Mesodermal cell (in vitro differentiated cells): Measurements from ENCODE around the gene FRMD4A.

ENCODE experiments used
- H3K27ac ChIP-seq: 2 replicates; pipeline ENCODE4 v1.7.0; 2013; ENCODE audit warnings: mild to moderate bottlenecking, low read depth, low read length, moderate library complexity; ENCODE audit not compliant: severe bottlenecking
- H3K36me3 ChIP-seq: 2 replicates; pipeline ENCODE4 v1.7.1; 2013; ENCODE audit warnings: mild to moderate bottlenecking, low read length, moderate library complexity; ENCODE audit not compliant: control insufficient read depth, insufficient read depth
- H3K4me1 ChIP-seq: one replicate; pipeline ENCODE4 v1.7.1; 2013; ENCODE audit warnings: mild to moderate bottlenecking, low read length; ENCODE audit not compliant: insufficient read depth, control insufficient read depth, poor library complexity, severe bottlenecking
- H3K4me3 ChIP-seq: 2 replicates; pipeline ENCODE4 v1.7.0; 2013; ENCODE audit warnings: low read length, control low read depth, mild to moderate bottlenecking; ENCODE audit not compliant: insufficient read depth, poor library complexity, severe bottlenecking; ENCODE audit errors: extremely low read depth
- H3K9me3 ChIP-seq: 2 replicates; pipeline ENCODE4 v1.7.1; 2013; ENCODE audit warnings: mild to moderate bottlenecking, low read length, moderate library complexity; ENCODE audit not compliant: control insufficient read depth
- WGBS, 2 experiments: methylation state at CpG; one replicate each; pipeline ENCODE4 v1.1.5; 2013; ENCODE audit warnings: missing lambda C conversion rate in 2 of 2; ENCODE audit not compliant: insufficient coverage in 2 of 2; 5-methylcytosine and 5-hydroxymethylcytosine counted together

The FRMD4A gene

DNA sequence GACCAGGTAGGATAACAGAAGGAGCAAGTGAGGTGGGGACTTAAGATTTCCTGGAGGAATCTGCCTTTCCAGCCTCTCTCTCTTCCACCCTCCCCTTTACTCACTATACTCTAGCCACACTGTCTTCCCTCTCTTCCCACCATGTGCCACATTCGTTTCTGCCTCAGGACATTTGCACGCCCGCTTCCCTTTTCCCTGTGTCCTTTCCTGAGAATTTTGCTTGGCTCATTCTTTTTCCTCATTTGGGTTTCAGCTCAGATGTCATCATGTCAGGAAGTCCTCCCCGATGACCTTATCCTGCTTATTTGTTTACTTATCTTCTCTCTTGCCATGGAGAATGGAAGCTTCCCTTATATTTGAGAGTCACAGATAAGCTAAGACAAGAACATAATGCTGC lies 380.2 kb downstream of the FRMD4A start:
- WGBS, 2 experiments: 88 to 98% methylated on average over 3 to 4 of the region's 4 CpGs
- H3K4me3 ChIP-seq: no peak overlapping the region
- H3K36me3 ChIP-seq: no peaks in the 10 kb centered on the region
- no peak overlapping the region for H3K27ac ChIP-seq
- peaks cover 4% of the 10 kb centered on the region for H3K9me3 ChIP-seq
- H3K4me1 ChIP-seq: peaks cover 17% of the 10 kb centered on the region

DNA sequence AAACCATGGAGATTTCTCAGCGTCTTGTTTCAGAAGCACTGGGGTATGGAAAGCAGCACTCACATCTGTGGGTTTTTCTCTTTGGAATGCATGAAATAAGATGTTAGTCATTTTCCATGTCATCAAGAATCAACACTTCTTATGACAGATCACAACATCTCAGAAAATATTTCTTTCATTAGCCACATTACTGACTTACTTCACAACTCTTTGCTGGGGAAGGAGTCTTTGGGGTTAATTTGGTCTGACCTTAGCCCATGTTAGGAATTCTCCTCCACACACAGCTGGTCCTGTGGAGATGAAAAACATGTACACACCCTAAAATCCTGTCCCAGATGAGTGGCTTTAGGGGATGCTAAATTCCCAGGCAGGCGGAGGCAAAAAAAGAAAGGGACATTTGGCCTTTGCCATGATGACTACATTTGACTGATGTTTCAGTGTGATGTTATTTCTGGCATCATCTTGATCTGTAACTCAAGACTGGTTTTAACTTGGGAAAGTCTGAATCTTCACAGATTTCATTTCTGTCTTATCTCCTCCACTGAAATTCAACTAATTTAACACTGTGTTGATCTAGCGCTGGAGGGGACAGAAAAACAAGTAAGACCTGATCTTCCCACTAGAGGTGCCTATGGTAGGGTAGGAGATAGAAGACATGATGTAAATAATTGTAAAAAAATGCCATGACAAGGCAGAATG lies 380.7 kb downstream of the FRMD4A start:
- Histone ChIP-seq H3K36me3 (no peaks in the 10 kb centered on the region), H3K4me1 (peaks cover 21% of the 10 kb centered on the region), H3K9me3 (peaks cover 4% of the 10 kb centered on the region), H3K27ac (no peak overlapping the region), H3K4me3 (no peak overlapping the region)
- 100% methylated on average over 3 of the region's 3 CpGs; no CpG with 5 or more reads in 1 of the 2 experiments for WGBS, 2 experiments

DNA sequence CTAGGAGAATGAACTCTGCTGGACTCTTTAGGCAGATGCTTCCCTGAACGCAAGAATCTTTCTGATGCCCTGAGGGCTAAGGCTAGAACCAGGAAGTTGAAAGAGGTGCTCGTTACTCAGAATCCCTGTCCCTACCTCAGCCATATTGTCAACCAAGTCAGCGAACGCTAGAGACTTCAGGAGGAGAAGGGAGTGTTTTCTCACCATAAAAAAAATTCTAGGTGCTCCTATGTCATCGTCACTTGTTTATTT lies 384.6 kb downstream of the FRMD4A start:
- 78 to 87% methylated on average over 2 to 5 of the region's 5 CpGs for WGBS, 2 experiments

DNA sequence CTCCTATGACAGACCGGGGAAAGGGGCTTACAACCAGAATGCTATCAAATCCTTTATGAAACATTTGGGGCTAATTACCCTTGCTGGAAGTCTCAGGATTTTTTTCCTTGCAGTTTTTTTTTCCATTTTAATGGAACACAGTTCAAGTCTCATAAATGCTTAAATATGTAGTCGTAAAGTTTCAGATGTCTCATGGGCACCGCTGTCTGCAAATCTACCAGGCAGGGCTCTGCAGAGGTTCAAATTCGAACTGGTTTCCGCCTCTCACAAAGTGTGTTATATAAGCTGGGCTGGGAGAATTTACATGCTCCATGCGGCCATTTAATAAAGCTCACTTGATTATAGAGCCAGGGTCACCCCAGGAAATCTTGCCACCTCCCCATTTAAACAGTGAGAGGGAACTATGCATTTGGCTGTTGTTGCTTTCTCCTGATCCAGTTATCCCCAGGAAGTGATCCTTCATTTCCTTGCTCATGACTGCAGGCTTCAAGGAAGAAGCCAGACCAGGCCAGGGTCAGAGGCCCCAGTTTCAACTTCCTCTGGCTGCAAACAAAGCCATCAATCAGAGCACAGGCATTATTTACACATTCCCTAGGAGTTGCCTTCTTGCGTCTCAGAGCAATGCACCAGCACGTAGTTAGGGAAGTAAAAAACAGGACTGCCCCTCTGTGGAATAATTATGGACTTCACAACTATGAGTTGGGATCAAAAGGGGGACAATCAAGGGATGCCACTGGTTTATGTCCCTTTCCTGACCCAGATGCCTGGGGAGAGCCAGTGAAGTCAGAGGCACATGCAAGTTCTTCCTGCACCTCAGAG lies 385.1 kb downstream of the FRMD4A start:
- H3K4me1 ChIP-seq: peaks cover 27% of the 10 kb centered on the region
- H3K27ac ChIP-seq: peak overlapping the region; percentile 92
- no peak overlapping the region for H3K4me3 ChIP-seq
- H3K9me3 ChIP-seq: no peaks in the 10 kb centered on the region
- no peaks in the 10 kb centered on the region for H3K36me3 ChIP-seq
- 93 to 97% methylated on average over 3 to 5 of the region's 8 CpGs for WGBS, 2 experiments

More for the DNA sequence above, 384.6 kb downstream of the FRMD4A start:
- Histone ChIP-seq H3K36me3 (no peaks in the 10 kb centered on the region), H3K4me3 (no peak overlapping the region), H3K27ac (peak overlapping the region; percentile 92), H3K9me3 (no peaks in the 10 kb centered on the region), H3K4me1 (peaks cover 27% of the 10 kb centered on the region)

- WGBS, 2 experiments: 92 to 93% methylated on average over 3 of the region's 5 CpGs
- no peak overlapping the region for H3K4me3 ChIP-seq
- peaks cover 21% of the 10 kb centered on the region for H3K4me1 ChIP-seq
- H3K36me3 ChIP-seq: no peaks in the 10 kb centered on the region
- H3K9me3 ChIP-seq: no peaks in the 10 kb centered on the region
- H3K27ac ChIP-seq: peak overlapping the region; percentile 92
Observed at GRCh38 chr10:13944823-13945222, 385.9 kb downstream of the FRMD4A start.

DNA sequence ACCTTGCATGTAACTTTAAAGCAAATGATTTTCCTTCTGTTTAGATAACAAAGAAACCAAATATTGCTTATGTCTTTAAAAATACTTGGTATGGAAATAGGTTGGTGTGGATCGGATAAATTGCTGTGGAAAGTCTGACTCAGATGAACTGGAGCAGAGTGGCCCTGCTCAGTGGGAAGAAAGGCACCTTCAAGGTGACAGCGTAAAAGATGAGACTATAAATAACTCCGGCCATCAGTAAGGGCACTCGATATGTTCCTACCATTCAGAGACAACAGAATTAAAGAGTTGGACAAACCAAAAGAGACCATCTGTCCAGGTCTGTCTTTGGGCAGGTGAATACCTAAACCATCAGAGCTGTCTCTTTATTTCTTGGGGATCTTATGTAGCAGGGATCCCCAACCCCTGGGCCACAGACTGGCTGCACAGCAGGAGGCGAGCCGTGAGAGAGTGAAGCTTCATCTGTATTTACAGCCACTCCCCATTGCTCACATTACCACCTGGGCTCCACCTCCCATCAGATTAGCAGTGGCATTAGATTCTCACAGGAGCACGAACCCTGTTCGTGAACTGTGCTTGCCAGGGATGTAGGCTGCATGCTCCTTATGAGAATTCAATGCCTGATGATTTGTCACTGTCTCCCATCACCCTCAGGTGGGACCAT lies 386.9 kb downstream of the FRMD4A start:
- no peaks in the 10 kb centered on the region for H3K9me3 ChIP-seq
- no peaks in the 10 kb centered on the region for H3K36me3 ChIP-seq
- H3K27ac ChIP-seq: no peak overlapping the region
- peaks cover 21% of the 10 kb centered on the region for H3K4me1 ChIP-seq
- 78 to 88% methylated on average over 5 to 8 of the region's 8 CpGs for WGBS, 2 experiments
- no peak overlapping the region for H3K4me3 ChIP-seq

DNA sequence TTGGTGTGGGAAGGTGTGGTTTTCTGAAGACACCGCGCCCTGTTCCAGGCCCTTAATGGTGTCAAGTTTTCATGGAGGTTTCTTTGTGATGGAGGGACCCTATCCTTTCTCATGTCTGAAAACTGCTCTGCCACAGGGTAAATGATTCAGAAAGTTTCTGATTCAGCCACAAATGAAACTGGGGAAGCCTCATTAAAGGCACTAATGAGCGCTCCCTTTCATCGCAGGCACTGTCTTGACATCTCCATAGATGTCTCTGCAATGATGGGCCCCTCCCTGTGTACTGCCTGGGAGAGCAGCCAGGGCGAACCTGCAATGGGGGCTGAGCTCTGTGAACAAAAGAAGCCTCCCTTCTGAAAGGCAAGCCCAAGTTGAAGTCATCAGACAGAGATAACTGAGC lies 388.7 kb downstream of the FRMD4A start:
- WGBS, 2 experiments: 78% methylated on average over 5 of the region's 5 CpGs
- no peak overlapping the region for H3K27ac ChIP-seq
- no peak overlapping the region for H3K4me3 ChIP-seq
- H3K36me3 ChIP-seq: no peaks in the 10 kb centered on the region
- peaks cover 21% of the 10 kb centered on the region for H3K4me1 ChIP-seq
- no peaks in the 10 kb centered on the region for H3K9me3 ChIP-seq

- no peak overlapping the region for H3K4me3 ChIP-seq
- H3K36me3 ChIP-seq: no peaks in the 10 kb centered on the region
- no peaks in the 10 kb centered on the region for H3K4me1 ChIP-seq
- no peak overlapping the region for H3K27ac ChIP-seq
- no peaks in the 10 kb centered on the region for H3K9me3 ChIP-seq
Observed at GRCh38 chr10:13939391-13939790, 391.3 kb downstream of the FRMD4A start.

DNA sequence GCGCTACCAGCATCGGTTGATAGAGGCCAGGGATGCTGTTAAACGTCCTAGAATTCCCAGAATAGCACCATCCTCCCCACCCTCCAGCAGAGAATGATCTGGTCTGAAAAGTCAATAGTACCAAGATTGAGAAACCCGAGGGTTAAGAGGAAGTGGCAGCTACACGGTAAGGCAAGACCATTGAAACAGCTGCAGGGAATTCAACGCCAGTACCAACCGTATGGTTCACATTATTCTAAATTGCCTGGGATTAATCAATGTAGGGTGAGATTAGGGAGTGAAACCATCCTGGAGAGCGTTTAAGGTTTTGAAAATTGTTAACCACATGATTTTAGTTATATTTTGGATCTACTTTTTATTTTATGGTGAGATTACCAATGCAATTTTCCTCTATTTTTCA lies 391.8 kb downstream of the FRMD4A start:
- Histone ChIP-seq H3K9me3 (no peaks in the 10 kb centered on the region), H3K36me3 (no peaks in the 10 kb centered on the region), H3K4me1 (no peaks in the 10 kb centered on the region), H3K4me3 (no peak overlapping the region), H3K27ac (no peak overlapping the region)
- WGBS, 2 experiments: 87 to 96% methylated on average over 4 to 7 of the region's 8 CpGs

DNA sequence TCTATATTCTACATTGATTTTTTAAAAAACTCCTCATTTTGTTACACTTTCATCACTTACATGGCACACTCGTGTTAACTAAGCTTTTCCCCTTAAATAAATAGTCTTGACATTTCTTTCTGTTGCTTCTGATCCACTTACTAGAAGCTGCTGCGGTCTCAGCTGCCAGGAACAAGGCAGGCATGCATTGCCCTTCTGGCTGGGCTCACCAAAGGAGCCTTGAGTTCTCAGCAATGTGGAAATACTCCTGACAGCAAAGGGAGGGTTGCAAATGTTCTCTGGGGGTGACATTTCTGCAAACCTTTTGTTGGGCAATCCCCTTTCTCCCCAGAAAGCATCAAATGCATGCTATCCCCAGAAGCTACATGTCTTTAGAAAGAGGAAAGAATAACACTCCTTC lies 393.9 kb downstream of the FRMD4A start:
- Histone ChIP-seq H3K4me3 (no peak overlapping the region), H3K36me3 (no peaks in the 10 kb centered on the region), H3K4me1 (no peaks in the 10 kb centered on the region), H3K27ac (no peak overlapping the region), H3K9me3 (no peaks in the 10 kb centered on the region)
- 67 to 90% methylated on average over 1 to 2 of the region's 2 CpGs for WGBS, 2 experiments

DNA sequence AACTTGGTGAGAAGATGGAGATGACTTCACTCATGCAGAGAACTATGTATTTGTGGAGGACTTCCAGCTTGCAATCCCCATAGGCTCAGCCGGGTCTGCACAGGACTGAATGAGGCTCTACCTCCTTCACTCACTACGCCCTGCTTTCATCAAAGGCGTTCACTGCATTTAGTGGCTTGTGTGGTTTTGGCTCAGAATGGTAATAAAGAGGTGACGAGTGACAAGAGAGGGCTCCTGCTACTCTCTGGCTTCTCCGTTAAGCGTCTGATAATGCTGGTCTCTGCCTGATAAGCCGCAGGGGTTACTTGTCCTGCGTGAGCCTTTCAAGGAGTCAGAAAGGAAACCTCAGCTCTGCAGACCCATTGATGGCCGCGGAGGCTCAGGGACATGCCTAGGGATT lies 400.6 kb downstream of the FRMD4A start:
- H3K4me1 ChIP-seq: peaks cover 6% of the 10 kb centered on the region
- WGBS, 2 experiments: 33 to 41% methylated on average over 5 to 7 of the region's 10 CpGs
- H3K4me3 ChIP-seq: no peak overlapping the region
- no peaks in the 10 kb centered on the region for H3K9me3 ChIP-seq
- no peak overlapping the region for H3K27ac ChIP-seq
- H3K36me3 ChIP-seq: no peaks in the 10 kb centered on the region
